Urinary bladder (tissue), 4 donors: ENCODE measurements around the gene USP37. TPM values are rescaled to one million over a fixed set of nuclear protein-coding genes. Genes with fewer than 3 reads are reported as not detected.
"Not testable (repeated sequence)": the region's sequence is repeated elsewhere in the genome, so short reads cannot be mapped to it uniquely, and the experiment has no call there.

Experiments used
- DNase-seq: peaks from one replicate; pipeline ENCODE4 v3.0.0-alpha.2; 2015; ENCODE audit errors: extremely low spot score
- H3K27ac ChIP-seq: one replicate; pipeline ENCODE4 v1.5.1; 2013; ENCODE audit warnings: low read depth, mild to moderate bottlenecking, moderate library complexity
- H3K36me3 ChIP-seq: one replicate; pipeline ENCODE4 v1.6.1; 2013; ENCODE audit warnings: mild to moderate bottlenecking, moderate library complexity; ENCODE audit not compliant: insufficient read depth
- H3K4me1 ChIP-seq: one replicate; pipeline ENCODE4 v1.6.1; 2013; ENCODE audit warnings: mild to moderate bottlenecking, moderate library complexity; ENCODE audit not compliant: insufficient read depth
- H3K4me3 ChIP-seq: one replicate; pipeline ENCODE4 v1.5.1; 2013; ENCODE audit warnings: low read depth, low read length
- WGBS: extraction: QIAGEN DNeasy Blood & Tissue Kit; methylation state at CpG from one replicate; pipeline ENCODE4 v1.1.7; 2013; 5-methylcytosine and 5-hydroxymethylcytosine counted together
- polyA plus RNA-seq: library from polyadenylated mRNA; stranded (reverse); fragments of 200-250 nt; gene quantifications from one replicate; pipeline ENCODE4 v1.2.3, GENCODE V29; 2013
- total RNA-seq: library from RNA; depleted of rRNA; stranded (reverse); fragments of >200 nt; gene quantifications from one replicate; pipeline ENCODE4 v1.2.3, GENCODE V29; 2014
- donor health status: healthy with polysubstance abuse.
- donor health status: healthy.

The USP37 gene
- total and polyA plus RNA-seq, 2 donors: 4.6 to 37.1 TPM

- DNase-seq: no peak
- Histone ChIP-seq H3K36me3 (peaks cover 2% of the 10 kb centered on the region), H3K27ac (no peak overlapping the region), H3K4me1 (no peaks in the 10 kb centered on the region), H3K4me3 (no peak overlapping the region)
- whole genome bisulfite sequencing: 99% methylated on average over 2 of the region's 2 CpGs
Observed at GRCh38 chr2:218529990-218530389, 38.2 kb downstream of the USP37 start.

GRCh38 chr2:218528409-218528808 lies 39.7 kb downstream of the USP37 start:
- H3K27ac ChIP-seq, H3K4me1 ChIP-seq, H3K4me3 ChIP-seq, H3K36me3 ChIP-seq, DNase-seq: not testable (repeated sequence)
- WGBS: over 99% methylated on average over 2 of the region's 2 CpGs

GRCh38 chr2:218523651-218524050 lies 44.5 kb downstream of the USP37 start:
- Histone ChIP-seq H3K36me3 (no peaks in the 10 kb centered on the region), H3K4me3 (no peak overlapping the region), H3K27ac (no peak overlapping the region), H3K4me1 (no peaks in the 10 kb centered on the region)
- DNase-seq: no peak
- 97% methylated on average over 1 of the region's 1 CpG for WGBS

GRCh38 chr2:218518876-218519275 lies 49.3 kb downstream of the USP37 start:
- Histone ChIP-seq H3K4me1 (no peaks in the 10 kb centered on the region), H3K27ac (no peak overlapping the region), H3K4me3 (no peak overlapping the region), H3K36me3 (no peaks in the 10 kb centered on the region)
- WGBS: 92% methylated on average over 1 of the region's 1 CpG
- DNase-seq: no peak

- DNase-seq: no peak
- no peak overlapping the region for H3K4me3 ChIP-seq
- WGBS: 88% methylated on average over 5 of the region's 5 CpGs
Observed at GRCh38 chr2:218517434-218518206, 50.5 kb downstream of the USP37 start.

GRCh38 chr2:218516614-218517013 lies 51.5 kb downstream of the USP37 start:
- Histone ChIP-seq H3K4me1 (no peaks in the 10 kb centered on the region), H3K36me3 (no peaks in the 10 kb centered on the region), H3K27ac (no peak overlapping the region), H3K4me3 (no peak overlapping the region)
- WGBS: 96% methylated on average over 1 of the region's 1 CpG
- no peak for DNase-seq

More at GRCh38 chr2:218517434-218518206, 50.5 kb downstream of the USP37 start:
- Histone ChIP-seq H3K4me1 (no peaks in the 10 kb centered on the region), H3K27ac (no peak overlapping the region), H3K36me3 (no peaks in the 10 kb centered on the region)

GRCh38 chr2:218513676-218514075 lies 54.5 kb downstream of the USP37 start:
- H3K4me1 ChIP-seq: no peaks in the 10 kb centered on the region
- no peak overlapping the region for H3K27ac ChIP-seq
- no peaks in the 10 kb centered on the region for H3K36me3 ChIP-seq
- no peak for DNase-seq
- 97% methylated on average over 5 of the region's 5 CpGs for WGBS
- no peak overlapping the region for H3K4me3 ChIP-seq

- Histone ChIP-seq H3K27ac (no peak overlapping the region), H3K4me1 (no peaks in the 10 kb centered on the region), H3K4me3 (no peak overlapping the region), H3K36me3 (no peaks in the 10 kb centered on the region)
- DNase-seq: no peak
Observed at GRCh38 chr2:218508299-218508698, 59.9 kb downstream of the USP37 start.

- Histone ChIP-seq H3K36me3 (no peaks in the 10 kb centered on the region), H3K4me1 (no peaks in the 10 kb centered on the region), H3K27ac (no peak overlapping the region), H3K4me3 (no peak overlapping the region)
- DNase-seq: no peak
- WGBS: 97% methylated on average over 6 of the region's 6 CpGs
Observed at GRCh38 chr2:218505754-218506371, 62.3 kb downstream of the USP37 start.

- no peak for DNase-seq
- Histone ChIP-seq H3K4me1 (no peaks in the 10 kb centered on the region), H3K4me3 (no peak overlapping the region), H3K27ac (no peak overlapping the region), H3K36me3 (peaks cover under 1% of the 10 kb centered on the region)
- 33% methylated on average over 2 of the region's 2 CpGs for WGBS
Observed at GRCh38 chr2:218501665-218502064, 66.5 kb downstream of the USP37 start.

GRCh38 chr2:218500501-218501060 lies 67.6 kb downstream of the USP37 start:
- DNase-seq: no peak
- Histone ChIP-seq H3K4me3 (no peak overlapping the region), H3K36me3 (peaks cover 3% of the 10 kb centered on the region), H3K27ac (no peak overlapping the region), H3K4me1 (no peaks in the 10 kb centered on the region)
- 94% methylated on average over 10 of the region's 10 CpGs for WGBS

- Histone ChIP-seq H3K27ac (no peak overlapping the region), H3K36me3 (peaks cover 6% of the 10 kb centered on the region)
- 67% methylated on average over 7 of the region's 7 CpGs for WGBS
Observed at GRCh38 chr2:218485986-218486667, 82.0 kb downstream of the USP37 start.

GRCh38 chr2:218482651-218483050 lies 85.5 kb downstream of the USP37 start:
- 63% methylated on average over 1 of the region's 1 CpG for WGBS
- peaks cover 2% of the 10 kb centered on the region for H3K36me3 ChIP-seq
- no peak overlapping the region for H3K27ac ChIP-seq
- no peaks in the 10 kb centered on the region for H3K4me1 ChIP-seq
- H3K4me3 ChIP-seq: no peak overlapping the region
- DNase-seq: no peak

More at GRCh38 chr2:218485986-218486667, 82.0 kb downstream of the USP37 start:
- Histone ChIP-seq H3K4me1 (no peaks in the 10 kb centered on the region), H3K4me3 (no peak overlapping the region)
- no peak for DNase-seq
